ENCODE results near the gene SELE. TPM values are rescaled to one million over a fixed set of nuclear protein-coding genes. Genes with fewer than 3 reads are reported as not detected.

Gene SELE
- polyA plus RNA-seq, 1 donor from 2014 or later = not detected

DNA sequence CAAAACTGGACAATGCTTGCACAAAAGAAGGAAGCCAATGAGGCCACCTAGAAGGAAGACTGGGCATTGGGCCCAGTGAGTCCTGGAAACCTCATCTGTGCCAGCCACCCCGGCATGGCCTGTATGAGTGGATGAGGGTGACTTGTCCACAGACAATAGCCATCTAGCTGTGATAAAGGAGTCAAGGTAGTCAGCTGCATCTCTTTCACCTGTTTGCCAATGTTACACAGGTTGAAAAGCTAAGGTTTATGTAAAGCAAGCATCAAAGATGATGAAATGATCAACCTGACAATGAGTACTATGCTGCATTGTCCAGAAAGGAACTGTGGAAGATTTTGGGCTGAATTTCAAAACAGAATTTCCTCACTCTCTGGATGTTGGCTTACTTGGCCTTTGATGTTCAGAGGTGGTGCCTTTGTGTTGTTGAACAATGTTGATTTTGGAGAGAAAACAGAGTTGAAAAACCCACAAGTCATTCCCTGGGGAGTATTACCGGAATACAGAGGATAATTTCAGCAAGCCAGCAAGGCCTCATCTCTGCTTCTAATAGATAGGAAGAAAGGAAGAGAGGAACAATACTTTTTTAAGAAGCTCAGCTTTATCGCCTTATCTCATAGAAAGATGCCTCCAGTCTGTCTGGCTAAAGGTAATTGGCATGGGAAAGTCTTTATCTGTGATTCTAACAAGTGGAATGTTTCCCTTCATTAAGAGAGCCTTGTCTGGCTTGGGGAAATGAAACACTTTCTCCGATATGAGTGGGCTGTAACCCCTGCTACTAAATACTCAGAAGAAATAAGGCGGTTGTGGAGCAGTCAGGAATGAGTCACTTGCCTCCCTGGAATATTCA, 11.4 kb upstream of the SELE start:
- Histone ChIP-seq H3K27ac (ENCODE audit: low read length) (no peak overlapping the region), H3K27me3 (ENCODE audit: insufficient read depth, low read depth, low read length) (no peaks in the 10 kb centered on the region), H3K9me3 (ENCODE audit: low read length) (no peaks in the 10 kb centered on the region), H2AFZ (ENCODE audit: low read depth, low read length) (no peak overlapping the region), H4K20me1 (ENCODE audit: insufficient read depth) (no peaks in the 10 kb centered on the region), H3K9ac (ENCODE audit: low read length) (no peak overlapping the region), H3K79me2 (replicated peaks; ENCODE audit: insufficient read depth, low read length) (no peaks in the 10 kb centered on the region), H3K9me2 (ENCODE audit: insufficient read depth, low read length) (no peaks in the 10 kb centered on the region), H3K36me3 (ENCODE audit: insufficient read depth, low read length) (no peaks in the 10 kb centered on the region), H3K4me3 (ENCODE audit: low read length) (no peak overlapping the region), H3F3A (ENCODE audit: insufficient read depth, low read length, poor library complexity, severe bottlenecking) (no peaks in the 10 kb centered on the region), H3K4me2 (ENCODE audit: low read length) (no peak overlapping the region)
- TF ChIP-seq TAF1 (IDR thresholded peaks at IDR 0.05; ENCODE audit: low read depth) (no peak), SMC3 (conservative IDR thresholded peaks at IDR 0.05; ENCODE audit: poor library complexity) (no peak), EZH2 (IDR thresholded peaks at IDR 0.05; ENCODE audit: borderline replicate concordance, insufficient read depth, low read length, poor library complexity, severe bottlenecking) (no peak), POLR2AphosphoS5 (IDR thresholded peaks at IDR 0.05) (no peak), EP300 (conservative IDR thresholded peaks at IDR 0.05; ENCODE audit: poor library complexity, severe bottlenecking) (no peak), RAD21 (conservative IDR thresholded peaks at IDR 0.05) (no peak), MXI1 (conservative IDR thresholded peaks at IDR 0.05; ENCODE audit: poor library complexity, severe bottlenecking) (no peak)
- TF ChIP-seq, protein P1, sequence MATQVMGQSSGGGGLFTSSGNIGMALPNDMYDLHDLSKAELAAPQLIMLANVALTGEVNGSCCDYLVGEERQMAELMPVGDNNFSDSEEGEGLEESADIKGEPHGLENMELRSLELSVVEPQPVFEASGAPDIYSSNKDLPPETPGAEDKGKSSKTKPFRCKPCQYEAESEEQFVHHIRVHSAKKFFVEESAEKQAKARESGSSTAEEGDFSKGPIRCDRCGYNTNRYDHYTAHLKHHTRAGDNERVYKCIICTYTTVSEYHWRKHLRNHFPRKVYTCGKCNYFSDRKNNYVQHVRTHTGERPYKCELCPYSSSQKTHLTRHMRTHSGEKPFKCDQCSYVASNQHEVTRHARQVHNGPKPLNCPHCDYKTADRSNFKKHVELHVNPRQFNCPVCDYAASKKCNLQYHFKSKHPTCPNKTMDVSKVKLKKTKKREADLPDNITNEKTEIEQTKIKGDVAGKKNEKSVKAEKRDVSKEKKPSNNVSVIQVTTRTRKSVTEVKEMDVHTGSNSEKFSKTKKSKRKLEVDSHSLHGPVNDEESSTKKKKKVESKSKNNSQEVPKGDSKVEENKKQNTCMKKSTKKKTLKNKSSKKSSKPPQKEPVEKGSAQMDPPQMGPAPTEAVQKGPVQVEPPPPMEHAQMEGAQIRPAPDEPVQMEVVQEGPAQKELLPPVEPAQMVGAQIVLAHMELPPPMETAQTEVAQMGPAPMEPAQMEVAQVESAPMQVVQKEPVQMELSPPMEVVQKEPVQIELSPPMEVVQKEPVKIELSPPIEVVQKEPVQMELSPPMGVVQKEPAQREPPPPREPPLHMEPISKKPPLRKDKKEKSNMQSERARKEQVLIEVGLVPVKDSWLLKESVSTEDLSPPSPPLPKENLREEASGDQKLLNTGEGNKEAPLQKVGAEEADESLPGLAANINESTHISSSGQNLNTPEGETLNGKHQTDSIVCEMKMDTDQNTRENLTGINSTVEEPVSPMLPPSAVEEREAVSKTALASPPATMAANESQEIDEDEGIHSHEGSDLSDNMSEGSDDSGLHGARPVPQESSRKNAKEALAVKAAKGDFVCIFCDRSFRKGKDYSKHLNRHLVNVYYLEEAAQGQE (IDR thresholded peaks at IDR 0.05; ENCODE audit: borderline replicate concordance) = no peak
- TF ChIP-seq, protein P2, sequence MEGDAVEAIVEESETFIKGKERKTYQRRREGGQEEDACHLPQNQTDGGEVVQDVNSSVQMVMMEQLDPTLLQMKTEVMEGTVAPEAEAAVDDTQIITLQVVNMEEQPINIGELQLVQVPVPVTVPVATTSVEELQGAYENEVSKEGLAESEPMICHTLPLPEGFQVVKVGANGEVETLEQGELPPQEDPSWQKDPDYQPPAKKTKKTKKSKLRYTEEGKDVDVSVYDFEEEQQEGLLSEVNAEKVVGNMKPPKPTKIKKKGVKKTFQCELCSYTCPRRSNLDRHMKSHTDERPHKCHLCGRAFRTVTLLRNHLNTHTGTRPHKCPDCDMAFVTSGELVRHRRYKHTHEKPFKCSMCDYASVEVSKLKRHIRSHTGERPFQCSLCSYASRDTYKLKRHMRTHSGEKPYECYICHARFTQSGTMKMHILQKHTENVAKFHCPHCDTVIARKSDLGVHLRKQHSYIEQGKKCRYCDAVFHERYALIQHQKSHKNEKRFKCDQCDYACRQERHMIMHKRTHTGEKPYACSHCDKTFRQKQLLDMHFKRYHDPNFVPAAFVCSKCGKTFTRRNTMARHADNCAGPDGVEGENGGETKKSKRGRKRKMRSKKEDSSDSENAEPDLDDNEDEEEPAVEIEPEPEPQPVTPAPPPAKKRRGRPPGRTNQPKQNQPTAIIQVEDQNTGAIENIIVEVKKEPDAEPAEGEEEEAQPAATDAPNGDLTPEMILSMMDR (IDR thresholded peaks at IDR 0.05; ENCODE audit: poor library complexity, severe bottlenecking) = no peak

DNA sequence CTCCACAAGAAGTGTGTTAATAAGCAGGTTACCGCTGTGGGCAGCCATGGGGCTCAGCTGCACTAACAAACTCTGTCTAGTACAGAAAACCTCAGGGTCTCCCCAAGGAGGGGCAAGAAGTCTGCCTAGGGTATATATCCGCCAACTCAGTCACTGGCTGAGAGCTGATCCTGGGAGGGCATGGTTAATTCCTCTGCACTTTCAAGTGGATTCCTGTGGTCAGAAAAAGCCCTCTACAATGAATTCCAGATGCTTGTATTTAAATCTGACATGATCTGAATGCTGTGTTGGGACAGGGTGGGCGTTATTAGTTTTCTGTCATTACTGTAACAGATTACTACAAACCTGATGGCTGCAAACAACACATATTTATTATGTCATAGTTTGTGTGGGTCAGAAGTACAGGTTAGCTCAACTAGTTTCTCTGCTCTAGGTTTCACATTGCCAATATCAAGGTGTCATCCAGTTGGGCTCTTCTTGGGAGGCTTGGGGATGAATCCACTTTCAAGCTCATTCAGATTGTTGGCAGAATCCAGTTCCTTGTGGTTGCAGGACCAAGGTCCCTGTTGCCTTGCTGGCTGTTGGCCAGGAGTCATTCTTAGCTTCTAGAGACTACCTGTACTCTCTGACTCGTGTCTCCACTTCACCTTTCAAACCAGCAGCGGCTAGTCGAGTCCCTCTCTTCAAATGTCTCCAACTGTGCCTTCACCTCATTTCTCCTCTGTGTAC, 8.0 kb upstream of the SELE start:
- Histone ChIP-seq H3K4me2 (ENCODE audit: low read length) (no peak overlapping the region), H3F3A (ENCODE audit: insufficient read depth, low read length, poor library complexity, severe bottlenecking) (no peaks in the 10 kb centered on the region), H2AFZ (ENCODE audit: low read depth, low read length) (no peak overlapping the region), H4K20me1 (ENCODE audit: insufficient read depth) (no peaks in the 10 kb centered on the region), H3K4me3 (ENCODE audit: low read length) (no peak overlapping the region), H3K36me3 (ENCODE audit: insufficient read depth, low read length) (no peaks in the 10 kb centered on the region), H3K27ac (ENCODE audit: low read length) (no peak overlapping the region), H3K27me3 (ENCODE audit: insufficient read depth, low read depth, low read length) (no peaks in the 10 kb centered on the region), H3K79me2 (replicated peaks; ENCODE audit: insufficient read depth, low read length) (no peaks in the 10 kb centered on the region), H3K9ac (ENCODE audit: low read length) (no peak overlapping the region), H3K9me2 (ENCODE audit: insufficient read depth, low read length) (no peaks in the 10 kb centered on the region), H3K9me3 (ENCODE audit: low read length) (no peaks in the 10 kb centered on the region)
- no peak for TF ChIP-seq MXI1 (conservative IDR thresholded peaks at IDR 0.05; ENCODE audit: poor library complexity, severe bottlenecking)
- no peak for TF ChIP-seq EP300 (conservative IDR thresholded peaks at IDR 0.05; ENCODE audit: poor library complexity, severe bottlenecking)
- TF ChIP-seq, protein P2 (IDR thresholded peaks at IDR 0.05; ENCODE audit: poor library complexity, severe bottlenecking) = no peak
- TF ChIP-seq, protein P1 (IDR thresholded peaks at IDR 0.05; ENCODE audit: borderline replicate concordance) = no peak
- no peak for TF ChIP-seq SMC3 (conservative IDR thresholded peaks at IDR 0.05; ENCODE audit: poor library complexity)
- TF ChIP-seq EZH2 (IDR thresholded peaks at IDR 0.05; ENCODE audit: borderline replicate concordance, insufficient read depth, low read length, poor library complexity, severe bottlenecking) = no peak
- no peak for TF ChIP-seq TAF1 (IDR thresholded peaks at IDR 0.05; ENCODE audit: low read depth)
- TF ChIP-seq POLR2AphosphoS5 (IDR thresholded peaks at IDR 0.05) = no peak
- TF ChIP-seq RAD21 (conservative IDR thresholded peaks at IDR 0.05) = no peak
